ENCODE data around the gene ARMC9. TPM values are rescaled to one million over a fixed set of nuclear protein-coding genes. Genes with fewer than 3 reads are reported as not detected.

Gene ARMC9
- total RNA-seq, 1 experiment from 2014 or later, result 14.9 TPM

DNA sequence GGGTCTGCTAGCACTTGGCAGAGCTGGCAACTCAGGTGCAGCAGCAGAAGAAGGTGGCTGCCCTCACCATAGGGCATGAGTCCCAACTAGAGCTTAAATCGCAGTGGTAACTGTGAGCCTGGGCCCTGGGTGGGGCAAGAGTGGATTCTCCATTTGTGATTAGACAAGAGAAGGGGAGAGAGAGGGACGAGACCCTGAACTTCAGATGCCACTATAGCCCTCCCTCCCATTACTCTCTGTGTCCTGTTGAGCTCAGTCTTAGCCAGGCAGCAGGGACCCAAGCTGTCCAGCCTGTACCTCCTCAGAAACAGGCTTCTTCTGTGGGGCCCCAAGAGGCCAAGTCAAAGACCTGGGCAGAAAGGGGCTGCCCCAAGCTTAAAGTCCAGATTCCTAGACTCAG lies 127.4 kb downstream of the ARMC9 start:
- no TSS peak for BruUV-seq (replicated peaks)
- H3K9me3 ChIP-seq (ENCODE audit: low read depth, low read length, poor library complexity, severe bottlenecking), result no peaks in the 10 kb centered on the region
- intact Hi-C loops (cut with micrococcal nuclease; ENCODE audit: unreplicated experiment), result no loop called here
- TF ChIP-seq, protein P1, sequence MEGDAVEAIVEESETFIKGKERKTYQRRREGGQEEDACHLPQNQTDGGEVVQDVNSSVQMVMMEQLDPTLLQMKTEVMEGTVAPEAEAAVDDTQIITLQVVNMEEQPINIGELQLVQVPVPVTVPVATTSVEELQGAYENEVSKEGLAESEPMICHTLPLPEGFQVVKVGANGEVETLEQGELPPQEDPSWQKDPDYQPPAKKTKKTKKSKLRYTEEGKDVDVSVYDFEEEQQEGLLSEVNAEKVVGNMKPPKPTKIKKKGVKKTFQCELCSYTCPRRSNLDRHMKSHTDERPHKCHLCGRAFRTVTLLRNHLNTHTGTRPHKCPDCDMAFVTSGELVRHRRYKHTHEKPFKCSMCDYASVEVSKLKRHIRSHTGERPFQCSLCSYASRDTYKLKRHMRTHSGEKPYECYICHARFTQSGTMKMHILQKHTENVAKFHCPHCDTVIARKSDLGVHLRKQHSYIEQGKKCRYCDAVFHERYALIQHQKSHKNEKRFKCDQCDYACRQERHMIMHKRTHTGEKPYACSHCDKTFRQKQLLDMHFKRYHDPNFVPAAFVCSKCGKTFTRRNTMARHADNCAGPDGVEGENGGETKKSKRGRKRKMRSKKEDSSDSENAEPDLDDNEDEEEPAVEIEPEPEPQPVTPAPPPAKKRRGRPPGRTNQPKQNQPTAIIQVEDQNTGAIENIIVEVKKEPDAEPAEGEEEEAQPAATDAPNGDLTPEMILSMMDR (conservative IDR thresholded peaks at IDR 0.05; ENCODE audit: low read depth, low read length), result no peak
- no peak for TF ChIP-seq EZH2 (IDR thresholded peaks at IDR 0.05; ENCODE audit: borderline replicate concordance, low read depth, low read length, poor library complexity, severe bottlenecking)
- POLR2A ChIA-PET (ENCODE audit: low non-redundant PET), result no interaction called here
- CTCF ChIA-PET, result no interaction called here
- H3K4me3 ChIP-seq (ENCODE audit: low read depth, low read length, poor library complexity, severe bottlenecking), result no peak overlapping the region
- H3K27ac ChIP-seq (ENCODE audit: low read depth, low read length, poor library complexity, severe bottlenecking), result no peak overlapping the region
- H3K4me1 ChIP-seq (ENCODE audit: insufficient read depth, low read length, poor library complexity, severe bottlenecking), result no peaks in the 10 kb centered on the region
- no peaks in the 10 kb centered on the region for H3K36me3 ChIP-seq (ENCODE audit: insufficient read depth, low read length, poor library complexity, severe bottlenecking)
- DNase-seq (ENCODE audit: low spot score), result no peak
- H3K27me3 ChIP-seq (replicated peaks; ENCODE audit: insufficient read depth, low read depth, low read length, poor library complexity), result no peaks in the 10 kb centered on the region

GRCh38 chr2:231326404-231326803 lies 128.0 kb downstream of the ARMC9 start:
- no peak overlapping the region for H3K27ac ChIP-seq (ENCODE audit: low read depth, low read length, poor library complexity, severe bottlenecking)
- H3K4me1 ChIP-seq (ENCODE audit: insufficient read depth, low read length, poor library complexity, severe bottlenecking), result no peaks in the 10 kb centered on the region
- H3K36me3 ChIP-seq (ENCODE audit: insufficient read depth, low read length, poor library complexity, severe bottlenecking), result no peaks in the 10 kb centered on the region
- no peaks in the 10 kb centered on the region for H3K9me3 ChIP-seq (ENCODE audit: low read depth, low read length, poor library complexity, severe bottlenecking)
- TF ChIP-seq, protein P1 (conservative IDR thresholded peaks at IDR 0.05; ENCODE audit: low read depth, low read length), result no peak
- TF ChIP-seq EZH2 (IDR thresholded peaks at IDR 0.05; ENCODE audit: borderline replicate concordance, low read depth, low read length, poor library complexity, severe bottlenecking), result no peak
- intact Hi-C loops (cut with micrococcal nuclease; ENCODE audit: unreplicated experiment), result no loop called here
- no peaks in the 10 kb centered on the region for H3K27me3 ChIP-seq (replicated peaks; ENCODE audit: insufficient read depth, low read depth, low read length, poor library complexity)
- BruUV-seq (replicated peaks), result no TSS peak
- ChIA-PET POLR2A (ENCODE audit: low non-redundant PET) (no interaction called here), CTCF (no interaction called here)
- no peak overlapping the region for H3K4me3 ChIP-seq (ENCODE audit: low read depth, low read length, poor library complexity, severe bottlenecking)
- no peak for DNase-seq (ENCODE audit: low spot score)

GRCh38 chr2:231330311-231330710 lies 131.9 kb downstream of the ARMC9 start:
- intact Hi-C loops (cut with micrococcal nuclease; ENCODE audit: unreplicated experiment), result no loop called here
- CTCF ChIA-PET, result no interaction called here
- no TSS peak for BruUV-seq (replicated peaks)

More at GRCh38 chr2:231330311-231330710, 131.9 kb downstream of the ARMC9 start:
- Histone ChIP-seq H3K4me3 (ENCODE audit: low read depth, low read length, poor library complexity, severe bottlenecking) (no peak overlapping the region), H3K27me3 (replicated peaks; ENCODE audit: insufficient read depth, low read depth, low read length, poor library complexity) (no peaks in the 10 kb centered on the region), H3K9me3 (ENCODE audit: low read depth, low read length, poor library complexity, severe bottlenecking) (no peaks in the 10 kb centered on the region), H3K27ac (ENCODE audit: low read depth, low read length, poor library complexity, severe bottlenecking) (no peak overlapping the region), H3K36me3 (ENCODE audit: insufficient read depth, low read length, poor library complexity, severe bottlenecking) (no peaks in the 10 kb centered on the region), H3K4me1 (ENCODE audit: insufficient read depth, low read length, poor library complexity, severe bottlenecking) (no peaks in the 10 kb centered on the region)
- POLR2A ChIA-PET (ENCODE audit: low non-redundant PET), result no interaction called here
- no peak for TF ChIP-seq EZH2 (IDR thresholded peaks at IDR 0.05; ENCODE audit: borderline replicate concordance, low read depth, low read length, poor library complexity, severe bottlenecking)
- TF ChIP-seq, protein P1 (conservative IDR thresholded peaks at IDR 0.05; ENCODE audit: low read depth, low read length), result no peak
- DNase-seq (ENCODE audit: low spot score), result no peak
